HepG2 (cell line): ENCODE data around the gene COMMD7. TPM values are rescaled to one million over a fixed set of nuclear protein-coding genes. Genes with fewer than 3 reads are reported as not detected.
A peak's percentile ranks its signal among the peaks of the same experiment; 100 is the strongest.

Experiments
- AGO2 ChIP-seq: fragments of 200-400 bp; formaldehyde crosslinking; optimal IDR thresholded peaks from 2 replicates; pipeline ENCODE3; 2017; ENCODE audit warnings: mild to moderate bottlenecking, low read depth, low read length, moderate library complexity
- ATF6 ChIP-seq: sonication (generic); formaldehyde crosslinking; conservative IDR thresholded peaks from 2 replicates; pipeline ENCODE4 v1.4.0; 2020; ENCODE audit warnings: missing genetic modification reagents
- BRCA1 ChIP-seq: sonication (generic); formaldehyde crosslinking; IDR thresholded peaks from 2 replicates; pipeline ENCODE4 v1.4.0; 2020; ENCODE audit warnings: missing genetic modification reagents
- FIP1L1 ChIP-seq: fragments of 200-400 bp; formaldehyde crosslinking; IDR thresholded peaks from 2 replicates; pipeline ENCODE4 v1.6.1; 2018; ENCODE audit warnings: low read depth, mild to moderate bottlenecking, low read length, moderate library complexity, borderline replicate concordance; ENCODE audit not compliant: insufficient read depth
- GABPB1 ChIP-seq: IDR thresholded peaks from 2 replicates; pipeline ENCODE4 v1.6.1; 2016; ENCODE audit warnings: mild to moderate bottlenecking, missing genetic modification reagents, moderate library complexity, missing compliant biosample characterization
- HDAC2 ChIP-seq: sonication (generic); formaldehyde crosslinking; IDR thresholded peaks from 2 replicates; pipeline ENCODE4 v1.4.0; 2020; ENCODE audit warnings: missing genetic modification reagents
- HES4 ChIP-seq: sonication (generic); formaldehyde crosslinking; IDR thresholded peaks from 2 replicates; pipeline ENCODE4 v1.9.0; 2021; ENCODE audit warnings: mild to moderate bottlenecking, missing genetic modification reagents, borderline replicate concordance
- HOXA9 ChIP-seq: sonication (generic); formaldehyde crosslinking; IDR thresholded peaks from 2 replicates; pipeline ENCODE4 v1.8.1; 2022; ENCODE audit warnings: missing genetic modification reagents, mild to moderate bottlenecking, moderate library complexity, borderline replicate concordance
- KAT8 ChIP-seq: IDR thresholded peaks from 2 replicates; pipeline ENCODE4 v1.6.1; 2016; ENCODE audit warnings: missing genetic modification reagents, missing compliant biosample characterization
- MBNL3 ChIP-seq: fragments of 250-450 bp; sonication (Bioruptor Pico); conservative IDR thresholded peaks from 2 replicates; pipeline ENCODE4 v1.8.0; 2022; ENCODE audit warnings: mild to moderate bottlenecking, inconsistent platforms
- NFIC ChIP-seq: IDR thresholded peaks from 2 replicates; pipeline ENCODE4 v1.6.1; 2012; ENCODE audit warnings: mild to moderate bottlenecking, low read length, inconsistent platforms
- NR2F1 ChIP-seq, 2 experiments: fragments of 450-650 bp in 1 of 2; formaldehyde crosslinking in 1 of 2; IDR thresholded peaks; 2 replicates each; pipeline versions ENCODE4 v1.5.0 to v1.6.1; 2016 to 2020; ENCODE audit warnings: mild to moderate bottlenecking in 1 of 2, missing compliant biosample characterization in 1 of 2, missing genetic modification reagents in 1 of 2, moderate library complexity in 1 of 2
- PHB2 ChIP-seq: fragments of 450-650 bp; IDR thresholded peaks from 2 replicates; pipeline ENCODE4 v1.6.1; 2018; ENCODE audit not compliant: partially characterized antibody
- PPARG ChIP-seq: conservative IDR thresholded peaks from 2 replicates; pipeline ENCODE4 v1.6.1; 2016; ENCODE audit warnings: missing biosample characterization, missing genetic modification reagents
- SMC3 ChIP-seq: IDR thresholded peaks from 2 replicates; pipeline ENCODE4 v1.6.1; 2011; ENCODE audit warnings: low read length, improper control_type of control experiment
- SP4 ChIP-seq: sonication (generic); formaldehyde crosslinking; IDR thresholded peaks from 2 replicates; pipeline ENCODE4 v1.8.1; 2023; ENCODE audit warnings: mild to moderate bottlenecking, missing genetic modification reagents
- TBL1XR1 ChIP-seq: fragments of 150-350 bp; IDR thresholded peaks from 2 replicates; pipeline ENCODE4 v1.6.1; 2014; ENCODE audit warnings: borderline replicate concordance, low read length; ENCODE audit not compliant: partially characterized antibody
- ZEB1 ChIP-seq: IDR thresholded peaks from 2 replicates; pipeline ENCODE4 v1.6.1; 2012; ENCODE audit warnings: mild to moderate bottlenecking, low read depth, inconsistent platforms; ENCODE audit not compliant: insufficient replicate concordance
- ZFP36 ChIP-seq: fragments of 150-350 bp; IDR thresholded peaks from 2 replicates; pipeline ENCODE4 v1.6.1; 2018; ENCODE audit warnings: borderline replicate concordance, low read length, low read depth; ENCODE audit not compliant: partially characterized antibody
- ZNF124 ChIP-seq: sonication (generic); formaldehyde crosslinking; IDR thresholded peaks from 2 replicates; pipeline ENCODE4 v1.4.0; 2020; ENCODE audit warnings: missing genetic modification reagents
- ZNF331 ChIP-seq: sonication (generic); formaldehyde crosslinking; IDR thresholded peaks from 2 replicates; pipeline ENCODE4 v1.4.0; 2020; ENCODE audit warnings: missing genetic modification reagents
- ZNF432 ChIP-seq: sonication (generic); formaldehyde crosslinking; IDR thresholded peaks from 2 replicates; pipeline ENCODE4 v1.5.0; 2020; ENCODE audit warnings: missing genetic modification reagents, mild to moderate bottlenecking, borderline replicate concordance
- ZSCAN21 ChIP-seq: sonication (generic); formaldehyde crosslinking; IDR thresholded peaks from 2 replicates; pipeline ENCODE4 v1.8.0; 2022; ENCODE audit warnings: mild to moderate bottlenecking, missing genetic modification reagents, moderate library complexity, borderline replicate concordance
- ZZZ3 ChIP-seq: sonication (generic); formaldehyde crosslinking; IDR thresholded peaks from 2 replicates; pipeline ENCODE4 v1.4.0; 2020; ENCODE audit warnings: missing genetic modification reagents, mild to moderate bottlenecking, borderline replicate concordance
- polyA plus RNA-seq, 8 experiments: library from polyadenylated mRNA; depleted of rRNA in 3 of 8; stranded (reverse) in 7 of 8; unstranded in 1 of 8; fragments of >200 nt; fragmentation: Illumina TruSeq in 4 of 8; extraction: Trizol in 4 of 8; gene quantifications; 2 replicates each; pipeline versions ENCODE4 v1.2.1 to v1.2.3, GENCODE V29; 2011 to 2016; ENCODE audit warnings: low read depth in 4 of 8, missing spikeins in 1 of 8, mixed read lengths in 1 of 8; ENCODE audit not compliant: insufficient read depth in 1 of 8
- total RNA-seq, 5 experiments: library from RNA; depleted of rRNA; stranded (reverse); fragments of >200 nt; fragmentation: Illumina TruSeq; extraction: Trizol; gene quantifications; 2 replicates each; pipeline ENCODE4 v1.2.3, GENCODE V29; 2016; ENCODE audit warnings: low read depth in 1 of 5
- TF ChIP-seq, protein P1 (sequence below): sonication (generic); formaldehyde crosslinking; IDR thresholded peaks from 2 replicates; pipeline ENCODE4 v1.8.1; 2023; ENCODE audit warnings: missing genetic modification reagents, inconsistent platforms, borderline replicate concordance

COMMD7 gene
- total and polyA plus RNA-seq, 2 of the 13 experiments (the other 11 are each of a cell fraction or from before 2014, with no cell fraction given) = 42.1 to 53.3 TPM

- TF ChIP-seq MBNL3 (CRISPR knock-in tag) (no peak), ZNF432 (CRISPR knock-in tag) (no peak), PHB2 (no peak), PPARG (CRISPR knock-in tag) (no peak), ATF6 (no peak), HES4 (CRISPR knock-in tag) (peak; percentile 59; the same call in 1 of the 2 replicates), NR2F1 (CRISPR knock-in tag; IDR thresholded peaks at IDR 0.05) (no peak), ZEB1 (no peak), FIP1L1 (no peak), ZNF331 (peak; percentile 23; the same call in 1 of the 2 replicates), AGO2 (no peak), TBL1XR1 (no peak), ZSCAN21 (CRISPR knock-in tag) (peak; percentile 64; the same call in 1 of the 2 replicates), ZFP36 (no peak), BRCA1 (CRISPR knock-in tag) (no peak), SMC3 (0 out of 2 replicates have a peak, but pooled peaks have one; percentile 4), NFIC (no peak), HOXA9 (peak; percentile 94), HDAC2 (CRISPR knock-in tag) (no peak), SP4 (CRISPR knock-in tag) (peak; percentile 43), KAT8 (peak; percentile 9; the same call in 1 of the 2 replicates), GABPB1 (CRISPR knock-in tag) (peak; percentile 80), ZZZ3 (no peak), ZNF124 (CRISPR knock-in tag) (no peak)
- TF ChIP-seq, protein P1, sequence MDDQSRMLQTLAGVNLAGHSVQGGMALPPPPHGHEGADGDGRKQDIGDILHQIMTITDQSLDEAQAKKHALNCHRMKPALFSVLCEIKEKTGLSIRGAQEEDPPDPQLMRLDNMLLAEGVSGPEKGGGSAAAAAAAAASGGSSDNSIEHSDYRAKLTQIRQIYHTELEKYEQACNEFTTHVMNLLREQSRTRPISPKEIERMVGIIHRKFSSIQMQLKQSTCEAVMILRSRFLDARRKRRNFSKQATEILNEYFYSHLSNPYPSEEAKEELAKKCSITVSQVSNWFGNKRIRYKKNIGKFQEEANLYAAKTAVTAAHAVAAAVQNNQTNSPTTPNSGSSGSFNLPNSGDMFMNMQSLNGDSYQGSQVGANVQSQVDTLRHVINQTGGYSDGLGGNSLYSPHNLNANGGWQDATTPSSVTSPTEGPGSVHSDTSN (CRISPR knock-in tag) = no peak
Measured at GRCh38 chr20:32743237-32744112, at the start of gene COMMD7 (continued).
